Keratinocyte (primary cell): ENCODE data around the gene SORL1. TPM values are rescaled to one million over a fixed set of nuclear protein-coding genes. Genes with fewer than 3 reads are reported as not detected.

ENCODE experiments used
- DNase-seq: peaks from one replicate; pipeline ENCODE4 v3.0.0-alpha.2; 2011; ENCODE audit warnings: low read depth, missing footprints, low spot score
- FAIRE-seq: peaks from 2 replicates; lab custom pipeline; 2011; peaks lifted over from hg19 to GRCh38; lab: Jason Lieb, UNC
- H2AFZ ChIP-seq: 2 replicates; pipeline ENCODE4 v1.6.0; 2012; ENCODE audit warnings: low read length, control low read depth, inconsistent platforms; ENCODE audit not compliant: control insufficient read depth
- H3K27ac ChIP-seq: 2 replicates; pipeline ENCODE4 v1.5.1; 2011; ENCODE audit warnings: low read length; ENCODE audit not compliant: control insufficient read depth, insufficient read depth
- H3K27me3 ChIP-seq: 3 replicates; pipeline ENCODE4 v1.6.0; 2011; ENCODE audit warnings: low read length; ENCODE audit not compliant: control insufficient read depth, insufficient read depth; ENCODE audit errors: extremely low read depth
- H3K36me3 ChIP-seq, 2 experiments: 2 replicates in 1 of 2; 3 replicates in 1 of 2; pipeline ENCODE4 v1.5.1; 2011; ENCODE audit warnings: low read length in 2 of 2, mild to moderate bottlenecking in 1 of 2; ENCODE audit not compliant: control insufficient read depth in 2 of 2, insufficient read depth in 2 of 2; ENCODE audit errors: extremely low read depth in 1 of 2
- H3K4me1 ChIP-seq: 3 replicates; pipeline ENCODE4 v1.5.1; 2011; ENCODE audit warnings: low read length; ENCODE audit not compliant: control insufficient read depth, insufficient read depth; ENCODE audit errors: extremely low read depth
- H3K4me2 ChIP-seq: 3 replicates; pipeline ENCODE4 v1.6.0; 2011; ENCODE audit warnings: low read depth, low read length; ENCODE audit not compliant: control insufficient read depth, insufficient read depth; ENCODE audit errors: extremely low read depth
- H3K4me3 ChIP-seq, 3 experiments: fragments of 200-600 bp in 1 of 3; sonication (generic) in 1 of 3; 2 replicates in 2 of 3; 3 replicates in 1 of 3; pipeline ENCODE4 v1.5.1; 2011 to 2016; ENCODE audit warnings: low read length in 3 of 3, mild to moderate bottlenecking in 3 of 3, control low read depth in 2 of 3, inconsistent platforms in 1 of 3, low read depth in 1 of 3, mixed read lengths in 1 of 3, mixed run types in 1 of 3, moderate library complexity in 1 of 3; ENCODE audit not compliant: control insufficient read depth in 2 of 3, insufficient read depth in 2 of 3; ENCODE audit errors: extremely low read depth in 1 of 3
- H3K79me2 ChIP-seq: 2 replicates; pipeline ENCODE4 v1.6.0; 2012; ENCODE audit warnings: low read length; ENCODE audit not compliant: control insufficient read depth, insufficient read depth
- H3K9ac ChIP-seq: 3 replicates; pipeline ENCODE4 v1.6.0; 2011; ENCODE audit warnings: low read length; ENCODE audit not compliant: control insufficient read depth, insufficient read depth; ENCODE audit errors: extremely low read depth
- H3K9me1 ChIP-seq: 3 replicates; pipeline ENCODE4 v1.6.0; 2011; ENCODE audit warnings: low read length; ENCODE audit not compliant: control insufficient read depth, insufficient read depth; ENCODE audit errors: extremely low read depth
- H3K9me3 ChIP-seq: 2 replicates; pipeline ENCODE4 v1.5.1; 2012; ENCODE audit warnings: low read depth, low read length; ENCODE audit not compliant: control insufficient read depth
- H4K20me1 ChIP-seq: 3 replicates; pipeline ENCODE4 v1.6.0; 2011; ENCODE audit warnings: low read length; ENCODE audit not compliant: control insufficient read depth, insufficient read depth; ENCODE audit errors: extremely low read depth
- EZH2 ChIP-seq: IDR thresholded peaks from one replicate; pipeline ENCODE4 v1.6.1; 2012; ENCODE audit warnings: inconsistent platforms, mild to moderate bottlenecking, low read length, moderate library complexity
- dilution Hi-C: fragments of 300-500 bp; cut with MboI; formaldehyde crosslinking; loops from one replicate; pipeline ENCODE4 v1.7.0; 2020; ENCODE audit warnings: low sequenced_read_pairs; ENCODE audit not compliant: extremely low pct_ligation_motif_present
- polyA plus RNA-seq, 5 experiments: library from polyadenylated mRNA; depleted of rRNA in 3 of 5; stranded (reverse) in 3 of 5; stranded (forward) in 1 of 5; unstranded in 1 of 5; fragments of >200 nt; gene quantifications; 1 replicate in 1 of 5; 2 replicates in 3 of 5; 3 replicates in 1 of 5; pipeline versions ENCODE4 v1.2.1 to v1.2.3, GENCODE V29; 2011 to 2012; ENCODE audit warnings: missing spikeins in 2 of 5, low read depth in 1 of 5, low replicate concordance in 1 of 5
- TF ChIP-seq, protein P1 (sequence below), 3 experiments: IDR thresholded peaks in 1 of 3; conservative IDR thresholded peaks in 1 of 3; optimal IDR thresholded peaks in 1 of 3; 2 replicates in 2 of 3; 3 replicates in 1 of 3; pipeline versions ENCODE3 to v1.5.1; 2011; ENCODE audit warnings: low read length in 3 of 3, mild to moderate bottlenecking in 3 of 3, moderate library complexity in 2 of 3, control low read depth in 1 of 3, inconsistent platforms in 1 of 3; ENCODE audit not compliant: insufficient read depth in 2 of 3; ENCODE audit errors: extremely low read depth in 1 of 3

Gene SORL1
- polyA plus RNA-seq, 1 donor (not counting 4 experiments of a cell fraction or from before 2014, with no cell fraction given): 38.9 TPM

- Histone ChIP-seq H2AFZ (no peak overlapping the region), H3K4me3 (no peak overlapping the region), H3K4me2 (no peak overlapping the region), H3K4me1 (no peaks in the 10 kb centered on the region), H3K9ac (no peak overlapping the region), H3K9me1 (no peaks in the 10 kb centered on the region), H3K9me3 (no peaks in the 10 kb centered on the region), H3K79me2 (no peaks in the 10 kb centered on the region), H3K27ac (no peak overlapping the region), H3K36me3 (peaks cover 0 to 8% of the 10 kb centered on the region in 2 experiments), H3K27me3 (no peaks in the 10 kb centered on the region), H4K20me1 (no peaks in the 10 kb centered on the region)
- DNase-seq (no peak), FAIRE-seq (no peak)
- no peak for TF ChIP-seq EZH2
- TF ChIP-seq, protein P1, sequence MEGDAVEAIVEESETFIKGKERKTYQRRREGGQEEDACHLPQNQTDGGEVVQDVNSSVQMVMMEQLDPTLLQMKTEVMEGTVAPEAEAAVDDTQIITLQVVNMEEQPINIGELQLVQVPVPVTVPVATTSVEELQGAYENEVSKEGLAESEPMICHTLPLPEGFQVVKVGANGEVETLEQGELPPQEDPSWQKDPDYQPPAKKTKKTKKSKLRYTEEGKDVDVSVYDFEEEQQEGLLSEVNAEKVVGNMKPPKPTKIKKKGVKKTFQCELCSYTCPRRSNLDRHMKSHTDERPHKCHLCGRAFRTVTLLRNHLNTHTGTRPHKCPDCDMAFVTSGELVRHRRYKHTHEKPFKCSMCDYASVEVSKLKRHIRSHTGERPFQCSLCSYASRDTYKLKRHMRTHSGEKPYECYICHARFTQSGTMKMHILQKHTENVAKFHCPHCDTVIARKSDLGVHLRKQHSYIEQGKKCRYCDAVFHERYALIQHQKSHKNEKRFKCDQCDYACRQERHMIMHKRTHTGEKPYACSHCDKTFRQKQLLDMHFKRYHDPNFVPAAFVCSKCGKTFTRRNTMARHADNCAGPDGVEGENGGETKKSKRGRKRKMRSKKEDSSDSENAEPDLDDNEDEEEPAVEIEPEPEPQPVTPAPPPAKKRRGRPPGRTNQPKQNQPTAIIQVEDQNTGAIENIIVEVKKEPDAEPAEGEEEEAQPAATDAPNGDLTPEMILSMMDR (optimal IDR thresholded peaks at IDR 0.05 in 1 of 3, IDR thresholded peaks at IDR 0.05 in 1 of 3, conservative IDR thresholded peaks at IDR 0.05 in 1 of 3; ENCODE audit: extremely low read depth in 1 of 3, insufficient read depth in 2 of 3, low read length in 3 of 3): no peak
- dilution Hi-C loops: no loop called here
Observed at GRCh38 chr11:121488641-121489040, 36.5 kb downstream of the SORL1 start.

- Histone ChIP-seq H3K9me1 (no peaks in the 10 kb centered on the region), H3K4me2 (no peak overlapping the region), H3K9me3 (no peaks in the 10 kb centered on the region), H4K20me1 (no peaks in the 10 kb centered on the region), H3K36me3 (peaks cover 0 to 8% of the 10 kb centered on the region in 2 experiments), H3K27ac (no peak overlapping the region), H3K27me3 (no peaks in the 10 kb centered on the region), H3K9ac (no peak overlapping the region), H3K4me1 (peaks cover 8% of the 10 kb centered on the region), H2AFZ (no peak overlapping the region), H3K4me3 (no peak overlapping the region), H3K79me2 (no peaks in the 10 kb centered on the region)
- dilution Hi-C loops: no loop called here
- FAIRE-seq (no peak), DNase-seq (no peak)
- TF ChIP-seq, protein P1 (optimal IDR thresholded peaks at IDR 0.05 in 1 of 3, IDR thresholded peaks at IDR 0.05 in 1 of 3, conservative IDR thresholded peaks at IDR 0.05 in 1 of 3; ENCODE audit: extremely low read depth in 1 of 3, insufficient read depth in 2 of 3, low read length in 3 of 3): no peak
- no peak for TF ChIP-seq EZH2
Observed at GRCh38 chr11:121489823-121490222, 37.7 kb downstream of the SORL1 start.
